HG03025 (cell line): ENCODE data around the gene LARGE1.

Experiments
- ATAC-seq: cut with Tn5 transposase; IDR thresholded peaks from one replicate; pipeline ENCODE4 v1.9.1; 2021; ENCODE audit warnings: mild to moderate bottlenecking, moderate library complexity; ENCODE audit not compliant: unreplicated experiment, low FRiP score

LARGE1 gene

GRCh38 chr22:33831651-33832050 lies 88.6 kb downstream of the LARGE1 start:
- no peak for ATAC-seq

GRCh38 chr22:33831207-33831606 lies 89.1 kb downstream of the LARGE1 start:
- ATAC-seq: no peak

- no peak for ATAC-seq
These were observed 90.6 kb downstream of the LARGE1 start for GRCh38 chr22:33829546-33830280.

GRCh38 chr22:33828302-33828701 lies 92.0 kb downstream of the LARGE1 start:
- ATAC-seq: no peak

- no peak for ATAC-seq
These were observed 94.5 kb downstream of the LARGE1 start for GRCh38 chr22:33825761-33826160.

- no peak for ATAC-seq
These were observed 96.7 kb downstream of the LARGE1 start for GRCh38 chr22:33823552-33823951.

GRCh38 chr22:33821290-33821689 lies 99.0 kb downstream of the LARGE1 start:
- ATAC-seq: no peak

- no peak for ATAC-seq
These were observed 100.5 kb downstream of the LARGE1 start for GRCh38 chr22:33819743-33820142.

GRCh38 chr22:33817512-33818127 lies 102.7 kb downstream of the LARGE1 start:
- ATAC-seq: no peak

- no peak for ATAC-seq
These were observed 107.8 kb downstream of the LARGE1 start for GRCh38 chr22:33812360-33812977.

GRCh38 chr22:33811686-33812085 lies 108.6 kb downstream of the LARGE1 start:
- no peak for ATAC-seq

- no peak for ATAC-seq
These were observed 109.1 kb downstream of the LARGE1 start for GRCh38 chr22:33811208-33811607.

GRCh38 chr22:33807470-33807869 lies 112.8 kb downstream of the LARGE1 start:
- no peak for ATAC-seq

GRCh38 chr22:33806191-33806590 lies 114.1 kb downstream of the LARGE1 start:
- no peak for ATAC-seq

GRCh38 chr22:33803371-33804282 lies 116.6 kb downstream of the LARGE1 start:
- no peak for ATAC-seq

- no peak for ATAC-seq
These were observed 121.9 kb downstream of the LARGE1 start for GRCh38 chr22:33798401-33798800.

- no peak for ATAC-seq
These were observed 123.8 kb downstream of the LARGE1 start for GRCh38 chr22:33796494-33796893.

GRCh38 chr22:33793475-33793874 lies 126.8 kb downstream of the LARGE1 start:
- no peak for ATAC-seq

- ATAC-seq: no peak
These were observed 127.4 kb downstream of the LARGE1 start for GRCh38 chr22:33792832-33793231.

- no peak for ATAC-seq
These were observed 130.5 kb downstream of the LARGE1 start for GRCh38 chr22:33789690-33790253.
